Endothelial cell of umbilical vein (primary cell): Measurements from ENCODE around the gene CHD6. TPM values are rescaled to one million over a fixed set of nuclear protein-coding genes. Genes with fewer than 3 reads are reported as not detected.

Experiments used
- BruUV-seq: library from RNA; stranded (reverse); fragments of 400-500 nt; replicated peaks from 2 replicates; lab custom pipeline; 2021; lab: Mats Ljungman, UMichigan
- CTCF ChIA-PET: fragments of 300-600, 350-600 bp; sonication (Branson Sonifier 250); formaldehyde crosslinking; loops from one replicate; lab custom pipeline; 2021; ENCODE audit warnings: antibody characterized with exemption, inconsistent platforms; lab: Charles Lee
- POLR2A ChIA-PET: fragments of 300-600, 350-600 bp; sonication (Branson Sonifier 250); formaldehyde crosslinking; loops from one replicate; lab custom pipeline; 2021; ENCODE audit warnings: antibody characterized with exemption, inconsistent platforms; lab: Charles Lee
- DNase-seq: peaks from one replicate; pipeline ENCODE4 v3.0.0-alpha.2; 2011; ENCODE audit warnings: low read depth, low spot score
- FAIRE-seq: peaks from 2 replicates; lab custom pipeline; 2011; peaks lifted over from hg19 to GRCh38; lab: Jason Lieb, UNC
- H2AFZ ChIP-seq: 2 replicates; pipeline ENCODE4 v1.6.0; 2012; ENCODE audit warnings: low read depth, low read length, control low read depth, inconsistent platforms
- H3K27ac ChIP-seq: 2 replicates; pipeline ENCODE4 v1.5.1; 2011; ENCODE audit warnings: low read depth, mild to moderate bottlenecking, control low read depth, low read length, moderate library complexity; ENCODE audit not compliant: insufficient read depth
- H3K27me3 ChIP-seq, 2 experiments: 2 replicates each; pipeline versions ENCODE4 v1.6.0 to v1.6.1; 2011; ENCODE audit warnings: low read length in 2 of 2, mixed read lengths in 1 of 2; ENCODE audit not compliant: control insufficient read depth in 2 of 2, insufficient read depth in 2 of 2
- H3K36me3 ChIP-seq, 2 experiments: 2 replicates in 1 of 2; 3 replicates in 1 of 2; pipeline ENCODE4 v1.5.1; 2011; ENCODE audit warnings: low read length in 2 of 2, mild to moderate bottlenecking in 1 of 2, moderate library complexity in 1 of 2; ENCODE audit not compliant: control insufficient read depth in 2 of 2, insufficient read depth in 2 of 2; ENCODE audit errors: extremely low read depth in 1 of 2
- H3K4me1 ChIP-seq: 3 replicates; pipeline ENCODE4 v1.5.1; 2011; ENCODE audit warnings: mild to moderate bottlenecking, low read length; ENCODE audit not compliant: control insufficient read depth, insufficient read depth; ENCODE audit errors: extremely low read depth
- H3K4me2 ChIP-seq: 2 replicates; pipeline ENCODE4 v1.6.1; 2011; ENCODE audit warnings: low read length, control low read depth, mixed read lengths; ENCODE audit not compliant: insufficient read depth
- H3K4me3 ChIP-seq, 3 experiments: fragments of 200-600 bp in 1 of 3; sonication (generic), shearing (Covaris generic) in 1 of 3; replicated peaks in 1 of 3; 2 replicates each; pipeline ENCODE4 v1.5.1; 2011 to 2016; ENCODE audit warnings: control low read depth in 3 of 3, low read length in 3 of 3, mild to moderate bottlenecking in 2 of 3, inconsistent platforms in 1 of 3, low read depth in 1 of 3, moderate library complexity in 1 of 3; ENCODE audit not compliant: insufficient read depth in 1 of 3
- H3K79me2 ChIP-seq: 2 replicates; pipeline ENCODE4 v1.6.0; 2012; ENCODE audit warnings: low read length, inconsistent platforms; ENCODE audit not compliant: control insufficient read depth, insufficient read depth
- H3K9ac ChIP-seq: replicated peaks from 2 replicates; pipeline ENCODE3; 2011; ENCODE audit warnings: low read length, control low read depth; ENCODE audit not compliant: insufficient read depth; ENCODE audit errors: extremely low read depth
- H3K9me1 ChIP-seq: replicated peaks from 3 replicates; pipeline ENCODE4 v1.6.0; 2011; ENCODE audit warnings: mild to moderate bottlenecking, low read length; ENCODE audit not compliant: control insufficient read depth, insufficient read depth; ENCODE audit errors: extremely low read depth
- H3K9me3 ChIP-seq: replicated peaks from 2 replicates; pipeline ENCODE4 v1.5.1; 2012; ENCODE audit warnings: low read length, inconsistent platforms; ENCODE audit not compliant: control insufficient read depth, insufficient read depth
- H4K20me1 ChIP-seq: replicated peaks from 2 replicates; pipeline ENCODE3; 2011; ENCODE audit warnings: mild to moderate bottlenecking, low read length; ENCODE audit not compliant: control insufficient read depth, insufficient read depth; ENCODE audit errors: extremely low read depth
- CTCF ChIP-seq, 2 donors: IDR thresholded peaks; 1 replicate in 1 of 2; 2 replicates in 1 of 2; pipeline ENCODE4 v1.5.1; 2011; ENCODE audit warnings: low read length in 2 of 2, mild to moderate bottlenecking in 2 of 2, moderate library complexity in 2 of 2, control low read depth in 1 of 2, inconsistent platforms in 1 of 2, low read depth in 1 of 2; ENCODE audit not compliant: insufficient read depth in 1 of 2; ENCODE audit errors: extremely low read depth in 1 of 2
- EZH2 ChIP-seq: IDR thresholded peaks from 2 replicates; pipeline ENCODE4 v1.6.1; 2012; ENCODE audit warnings: borderline replicate concordance, low read depth, mild to moderate bottlenecking, moderate library complexity, low read length, inconsistent platforms; ENCODE audit not compliant: severe bottlenecking
- FOS ChIP-seq: IDR thresholded peaks from 2 replicates; pipeline ENCODE4 v1.6.1; 2011; ENCODE audit warnings: mild to moderate bottlenecking, low read length, moderate library complexity, borderline replicate concordance; ENCODE audit not compliant: insufficient read depth
- GATA2 ChIP-seq: IDR thresholded peaks from 2 replicates; pipeline ENCODE4 v1.7.0; 2011; ENCODE audit warnings: low read depth, mild to moderate bottlenecking, moderate library complexity, mixed read lengths, low read length; ENCODE audit not compliant: insufficient read length, insufficient read depth
- JUN ChIP-seq: IDR thresholded peaks from 2 replicates; pipeline ENCODE4 v1.6.1; 2011; ENCODE audit warnings: borderline replicate concordance, low read depth; ENCODE audit not compliant: insufficient read length, insufficient read depth
- MYC ChIP-seq: IDR thresholded peaks from one replicate; pipeline ENCODE4 v1.6.1; 2011; ENCODE audit warnings: mild to moderate bottlenecking, low read depth, low read length
- POLR2A ChIP-seq: IDR thresholded peaks from 2 replicates; pipeline ENCODE4 v1.6.1; 2012; ENCODE audit warnings: low read depth, mild to moderate bottlenecking, control low read depth, low read length
- POLR2AphosphoS5 ChIP-seq: IDR thresholded peaks from 2 replicates; pipeline ENCODE4 v1.6.1; 2012; ENCODE audit warnings: low read depth, mild to moderate bottlenecking, control low read depth, low read length, moderate library complexity; ENCODE audit not compliant: insufficient read depth
- dilution Hi-C: fragments of 300-500 bp; cut with MboI; formaldehyde crosslinking; loops from one replicate; pipeline ENCODE4 v1.15.0; 2019; ENCODE audit warnings: low sequenced_read_pairs; ENCODE audit not compliant: extremely low pct_ligation_motif_present
- intact Hi-C: fragments of 100-400 bp; cut with micrococcal nuclease; formaldehyde crosslinking; loops from one replicate; pipeline ENCODE4 v1.10.0; 2022
- polyA plus RNA-seq, 4 experiments: library from polyadenylated mRNA; depleted of rRNA in 3 of 4; stranded (reverse) in 3 of 4; unstranded in 1 of 4; fragments of >200 nt; gene quantifications; 2 replicates each; pipeline versions ENCODE4 v1.2.1 to v1.2.3, GENCODE V29; 2011 to 2012; ENCODE audit warnings: missing spikeins in 1 of 4
- total RNA-seq: library from RNA; stranded (reverse); gene quantifications from 2 replicates; pipeline ENCODE4 v1.2.3, GENCODE V29; 2021

Gene CHD6
- total and polyA plus RNA-seq, 2 donors (not counting 3 experiments of a cell fraction or from before 2014, with no cell fraction given) = 7.2 to 33.7 TPM

GRCh38 chr20:41627611-41628244 is 9.6 kb upstream of the CHD6 start:
- Histone ChIP-seq H3K27ac (no peak overlapping the region), H3K79me2 (no peaks in the 10 kb centered on the region), H3K4me1 (no peaks in the 10 kb centered on the region), H2AFZ (no peak overlapping the region), H3K9me3 (no peaks in the 10 kb centered on the region), H3K4me2 (no peak overlapping the region), H3K27me3 (peaks cover 0 to 6% of the 10 kb centered on the region in 2 experiments), H3K9me1 (no peaks in the 10 kb centered on the region), H3K4me3 (no peak overlapping the region), H3K9ac (no peak overlapping the region), H4K20me1 (no peaks in the 10 kb centered on the region), H3K36me3 (no peaks in the 10 kb centered on the region)
- DNase-seq = no peak
- no TSS peak for BruUV-seq
- ChIA-PET CTCF (interaction anchor here (0.6 to 1.4 kb wide), 2 partner anchors 19 to 99 kb away, joined by 3 read pairs; no protein-coding TSS in a partner anchor), POLR2A (no interaction called here)
- dilution Hi-C loops = no loop called here
- TF ChIP-seq GATA2 (no peak), CTCF (IDR thresholded peaks at IDR 0.05; ENCODE audit: extremely low read depth in 1 of 2, insufficient read depth in 1 of 2, low read depth in 1 of 2, low read length in 2 of 2) (no peak), POLR2A (no peak), JUN (no peak), POLR2AphosphoS5 (no peak), EZH2 (no peak), MYC (no peak), FOS (no peak)
- intact Hi-C loops = no loop called here
- FAIRE-seq = no peak
